GM12873 (cell line): ENCODE results near the gene CRYBA2.

Source experiments
- TF ChIP-seq, protein P1 (sequence below): IDR thresholded peaks from 2 replicates; pipeline ENCODE4 v1.5.1; 2012; ENCODE audit warnings: low read depth, mild to moderate bottlenecking, moderate library complexity, low read length, control low read depth; ENCODE audit not compliant: insufficient read depth; ENCODE audit errors: missing control alignments

Gene CRYBA2

DNA sequence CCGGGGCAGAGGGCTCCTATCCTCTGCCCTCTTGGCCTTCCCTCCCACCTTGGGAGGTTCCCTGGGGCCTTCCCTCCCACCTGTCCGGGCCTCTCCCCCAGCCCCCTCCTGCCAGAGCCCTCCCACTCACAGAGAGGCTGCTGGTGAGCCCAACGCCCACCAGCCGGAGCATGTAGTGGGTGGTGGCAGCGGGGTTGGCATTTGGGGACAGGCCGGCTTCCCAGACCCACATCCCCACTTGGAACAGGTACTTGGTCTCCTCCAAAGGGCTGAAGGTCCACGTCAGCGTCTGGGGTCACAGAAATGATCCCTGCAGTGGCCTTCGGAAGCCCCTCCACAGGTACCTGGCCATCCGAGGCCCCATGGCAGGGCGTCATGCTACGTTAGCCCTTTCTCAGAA is 28.8 kb upstream of the CRYBA2 start:
- TF ChIP-seq, protein P1, sequence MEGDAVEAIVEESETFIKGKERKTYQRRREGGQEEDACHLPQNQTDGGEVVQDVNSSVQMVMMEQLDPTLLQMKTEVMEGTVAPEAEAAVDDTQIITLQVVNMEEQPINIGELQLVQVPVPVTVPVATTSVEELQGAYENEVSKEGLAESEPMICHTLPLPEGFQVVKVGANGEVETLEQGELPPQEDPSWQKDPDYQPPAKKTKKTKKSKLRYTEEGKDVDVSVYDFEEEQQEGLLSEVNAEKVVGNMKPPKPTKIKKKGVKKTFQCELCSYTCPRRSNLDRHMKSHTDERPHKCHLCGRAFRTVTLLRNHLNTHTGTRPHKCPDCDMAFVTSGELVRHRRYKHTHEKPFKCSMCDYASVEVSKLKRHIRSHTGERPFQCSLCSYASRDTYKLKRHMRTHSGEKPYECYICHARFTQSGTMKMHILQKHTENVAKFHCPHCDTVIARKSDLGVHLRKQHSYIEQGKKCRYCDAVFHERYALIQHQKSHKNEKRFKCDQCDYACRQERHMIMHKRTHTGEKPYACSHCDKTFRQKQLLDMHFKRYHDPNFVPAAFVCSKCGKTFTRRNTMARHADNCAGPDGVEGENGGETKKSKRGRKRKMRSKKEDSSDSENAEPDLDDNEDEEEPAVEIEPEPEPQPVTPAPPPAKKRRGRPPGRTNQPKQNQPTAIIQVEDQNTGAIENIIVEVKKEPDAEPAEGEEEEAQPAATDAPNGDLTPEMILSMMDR: no peak

DNA sequence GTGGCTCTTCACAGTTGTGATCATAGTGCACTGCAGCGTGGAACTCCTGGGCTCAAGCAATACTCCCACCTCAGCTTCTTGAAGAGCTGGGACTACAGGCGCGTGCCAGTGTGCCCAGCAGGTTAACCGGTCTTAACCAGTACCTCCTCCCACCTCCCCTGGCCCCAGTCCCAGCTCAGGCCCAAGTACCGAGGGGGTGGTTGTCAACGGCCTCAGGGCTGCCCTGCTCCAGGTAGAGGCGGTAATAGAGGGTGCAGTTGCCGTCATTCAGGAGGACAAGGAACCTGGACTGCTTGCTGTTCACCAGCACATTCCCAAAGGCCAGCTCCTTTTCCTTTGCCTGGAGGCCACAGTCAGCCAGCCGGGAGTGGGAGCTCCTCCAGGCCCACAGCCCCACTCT is 28.4 kb upstream of the CRYBA2 start:
- TF ChIP-seq, protein P1: no peak

DNA sequence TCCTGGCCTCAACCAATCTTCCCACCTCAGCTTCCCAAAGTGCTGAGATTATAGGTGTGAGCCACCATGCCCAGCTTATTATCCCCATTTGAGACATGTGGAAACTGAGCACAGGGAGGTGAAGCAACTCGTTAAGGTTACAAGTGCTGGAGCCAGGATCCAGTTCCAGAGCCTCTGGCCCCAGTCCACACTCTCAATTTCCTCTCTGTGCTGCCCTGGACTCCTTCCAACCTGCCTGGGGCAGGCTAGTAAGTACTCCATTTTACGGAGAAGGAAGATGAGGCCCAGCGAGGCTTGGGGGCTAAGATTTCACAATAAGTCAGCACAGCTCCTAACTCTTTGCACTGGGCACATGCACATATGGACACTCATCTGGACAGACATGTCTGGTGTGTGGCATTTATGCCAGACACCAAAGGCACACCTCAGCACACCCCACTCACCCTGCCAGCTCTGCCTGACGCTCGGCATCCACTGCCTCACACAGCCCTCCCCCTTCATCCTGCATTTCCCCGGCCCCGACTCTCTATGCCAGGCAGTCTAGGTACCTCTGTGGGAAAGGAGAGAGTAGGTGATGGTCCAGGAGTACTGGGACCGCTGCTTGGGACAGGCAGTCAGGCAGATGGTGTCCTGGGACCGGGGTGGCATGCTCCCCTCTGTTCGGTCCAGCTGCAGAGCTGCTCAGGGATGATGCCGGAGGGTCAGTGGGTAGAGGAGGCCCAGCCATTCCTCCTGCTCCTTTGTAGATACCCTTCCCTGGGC is 27.6 kb upstream of the CRYBA2 start:
- TF ChIP-seq, protein P1: no peak

DNA sequence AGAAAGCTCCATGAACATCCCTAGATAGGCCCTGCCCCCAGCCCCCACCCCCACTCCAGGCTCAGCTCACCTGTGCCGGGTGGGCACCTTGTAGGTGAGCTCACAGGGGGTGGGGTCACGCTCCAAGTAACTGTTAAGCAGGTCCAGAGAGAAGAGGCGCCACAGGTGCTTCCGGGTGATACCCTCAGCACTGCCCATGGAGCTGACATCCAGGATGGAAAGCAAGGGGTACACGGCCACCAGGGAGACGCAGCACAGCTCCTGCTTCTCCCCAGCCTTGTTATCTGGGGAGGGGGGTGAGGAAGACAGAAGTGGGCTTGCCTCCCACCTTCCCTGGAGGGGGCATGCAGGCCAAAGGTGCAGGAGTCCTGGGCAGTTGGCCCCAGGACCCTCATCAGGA is 26.2 kb upstream of the CRYBA2 start:
- TF ChIP-seq, protein P1: no peak

DNA sequence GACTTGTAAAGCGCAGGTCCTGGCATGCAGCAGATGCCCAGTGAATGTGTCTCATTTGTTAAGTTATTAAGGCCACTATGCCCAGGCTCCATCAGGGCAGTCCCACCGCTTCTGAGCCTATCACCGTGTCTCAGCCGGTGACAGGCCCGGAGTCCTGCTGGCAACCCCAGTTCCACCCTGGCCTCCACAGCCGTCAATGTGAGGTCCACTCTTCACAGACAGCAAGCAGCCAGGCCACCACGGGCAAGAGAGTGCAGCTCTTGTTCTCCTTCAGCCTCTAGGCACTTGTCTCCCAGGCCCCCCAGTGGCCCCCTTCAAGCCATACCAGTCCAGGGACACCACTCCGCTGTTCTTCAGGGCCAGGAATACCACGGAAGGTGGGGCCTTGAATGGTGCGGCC is 25.5 kb upstream of the CRYBA2 start:
- TF ChIP-seq, protein P1: no peak

DNA sequence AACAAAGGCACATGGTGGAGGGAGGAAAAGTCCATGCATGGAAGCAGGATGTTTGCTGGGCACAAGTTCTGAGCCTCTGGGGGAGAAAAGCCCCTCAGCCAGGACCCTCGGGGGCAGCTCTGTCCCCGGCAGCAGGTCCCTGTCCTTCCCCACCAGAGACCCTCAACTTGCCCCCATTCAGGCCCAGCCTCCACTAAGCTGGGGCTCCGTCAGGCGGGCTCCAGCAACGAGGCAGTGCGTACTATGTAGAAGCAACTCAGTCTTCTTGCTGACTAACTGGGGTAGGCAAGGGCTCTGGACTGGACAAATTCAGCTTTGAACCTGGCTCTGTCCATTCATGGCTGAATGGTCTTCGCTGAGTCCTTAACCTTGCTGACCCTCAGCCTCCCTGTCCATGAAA is 25.1 kb upstream of the CRYBA2 start:
- TF ChIP-seq, protein P1: no peak

DNA sequence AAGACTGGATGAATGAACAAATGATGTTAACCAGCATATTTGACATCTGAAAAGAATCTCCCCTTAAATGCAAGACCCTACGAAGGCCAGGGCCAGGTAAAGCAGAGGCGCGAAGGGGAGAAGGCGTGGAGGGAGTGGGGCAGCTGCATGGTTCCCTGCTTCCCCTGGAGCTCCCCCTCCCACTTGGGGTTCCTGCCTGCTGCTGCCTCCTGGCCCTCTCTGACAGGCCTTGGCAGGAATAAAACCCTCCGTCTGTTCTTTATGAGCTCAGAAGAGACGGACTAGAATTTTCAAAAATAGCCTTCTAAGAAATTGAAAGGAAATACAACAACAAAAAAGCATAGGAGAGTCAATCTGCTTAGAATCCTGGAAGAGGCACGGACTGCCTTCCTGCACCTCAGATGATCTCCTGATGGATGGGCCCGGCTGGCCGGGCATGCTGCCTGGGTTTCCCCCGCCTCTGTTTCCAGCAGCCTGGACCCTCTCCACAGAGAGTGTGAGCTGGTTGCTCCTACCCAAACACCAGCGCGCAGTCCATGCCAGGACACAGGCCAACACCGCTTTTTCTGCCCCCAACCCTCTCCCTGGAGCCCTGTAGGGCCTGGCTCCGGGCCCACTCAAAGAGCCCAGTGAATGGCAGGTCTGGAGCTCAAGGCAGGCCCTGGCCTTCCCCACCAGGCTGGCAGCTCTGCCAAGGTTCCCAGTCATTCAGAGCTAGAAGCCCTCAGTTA is 24.1 kb upstream of the CRYBA2 start:
- TF ChIP-seq, protein P1: no peak
